Measurements from ENCODE around the gene PDIA6.

GRCh38 chr2:10810202-10811161 lies 2.1 kb downstream of the PDIA6 start:
- TF ChIP-seq CTCF (IDR thresholded peaks at IDR 0.05) (no peak), POLR2A (IDR thresholded peaks at IDR 0.05) (no peak), POLR2AphosphoS5 (IDR thresholded peaks at IDR 0.05) (peak; percentile 11)
